Left forelimb (tissue), 1 donor: ENCODE data around the gene ARHGAP20.

Experiments
- DNase-seq: peaks from one replicate; pipeline ENCODE4 v3.0.0-alpha.2; 2018; ENCODE audit warnings: low spot score

ARHGAP20 gene

DNA sequence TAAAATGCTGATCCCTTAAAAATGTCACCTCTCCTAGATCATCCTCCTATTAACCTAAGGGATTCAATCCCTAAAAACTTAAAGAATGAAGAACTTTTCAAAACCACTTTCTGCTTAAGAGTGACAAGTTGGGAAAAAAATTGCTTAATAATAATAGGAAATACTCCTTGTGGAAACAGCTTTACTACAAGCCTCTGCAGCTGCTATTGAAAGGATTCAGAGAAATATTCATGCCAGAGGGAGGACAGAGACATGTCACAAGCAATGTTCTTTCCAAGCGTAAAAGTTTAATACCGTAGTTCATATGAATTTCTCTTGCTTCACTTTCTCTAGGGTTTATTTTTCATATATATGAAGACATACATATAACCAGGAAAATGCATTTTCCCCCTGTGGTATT is 98.2 kb downstream of the ARHGAP20 start:
- DNase-seq = no peak

GRCh38 chr11:110613197-110613918 is 98.9 kb downstream of the ARHGAP20 start:
- no peak for DNase-seq

- DNase-seq = no peak
These were observed 105.8 kb downstream of the ARHGAP20 start for GRCh38 chr11:110606415-110606814.

DNA sequence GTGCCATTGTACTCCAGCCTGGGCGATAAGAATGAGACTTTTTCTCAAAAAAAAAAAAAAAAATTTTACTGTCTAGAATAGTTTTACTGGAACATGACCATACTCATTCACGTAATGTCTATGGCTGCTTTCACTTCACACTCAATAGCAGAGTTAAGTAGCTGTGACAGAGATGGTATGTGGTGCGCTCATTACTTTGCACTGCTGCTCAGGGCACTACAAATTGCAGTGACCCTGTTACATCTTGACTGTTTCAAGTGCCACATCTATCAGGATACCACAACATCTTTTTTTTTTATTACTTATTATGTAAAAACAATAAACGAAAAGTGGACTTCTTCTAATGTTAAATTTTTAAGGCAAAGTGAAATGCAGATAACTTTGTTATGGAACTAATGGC is 110.3 kb downstream of the ARHGAP20 start:
- no peak for DNase-seq

GRCh38 chr11:110600322-110600721 is 111.9 kb downstream of the ARHGAP20 start:
- DNase-seq = no peak

DNA sequence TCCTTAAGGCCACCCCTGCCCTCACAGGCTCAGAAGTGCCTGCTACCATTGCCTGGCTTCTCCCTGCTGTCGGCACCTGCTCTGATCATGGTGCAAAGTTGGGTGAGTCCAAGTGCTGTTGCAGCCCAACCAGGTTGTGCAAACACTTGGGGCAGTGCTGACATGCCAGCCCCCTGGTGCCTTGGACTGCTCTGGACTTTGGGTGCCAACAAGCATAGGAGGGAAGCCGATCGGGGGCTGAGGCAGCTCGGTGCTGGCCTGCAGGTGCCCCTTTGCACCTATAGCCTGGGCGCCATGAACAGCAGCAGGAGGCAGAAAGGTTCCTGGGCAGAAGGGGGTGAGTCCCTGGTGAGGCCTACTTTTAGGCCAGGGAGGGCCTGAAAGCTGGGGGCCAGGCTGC is 113.0 kb downstream of the ARHGAP20 start:
- DNase-seq = no peak

- DNase-seq = no peak
These were observed 113.5 kb downstream of the ARHGAP20 start for GRCh38 chr11:110598725-110599124.

GRCh38 chr11:110587972-110588371 is 124.3 kb downstream of the ARHGAP20 start:
- no peak for DNase-seq

- no peak for DNase-seq
These were observed 125.1 kb downstream of the ARHGAP20 start for GRCh38 chr11:110587129-110587528.

- DNase-seq = no peak
These were observed 128.1 kb downstream of the ARHGAP20 start for GRCh38 chr11:110584150-110584549.

GRCh38 chr11:110582728-110583432 is 129.4 kb downstream of the ARHGAP20 start:
- DNase-seq = no peak

- no peak for DNase-seq
These were observed 131.7 kb downstream of the ARHGAP20 start for GRCh38 chr11:110580571-110580970.

- DNase-seq = no peak
These were observed 138.8 kb downstream of the ARHGAP20 start for GRCh38 chr11:110573411-110573810.

GRCh38 chr11:110571081-110571720 is 141.0 kb downstream of the ARHGAP20 start:
- no peak for DNase-seq

DNA sequence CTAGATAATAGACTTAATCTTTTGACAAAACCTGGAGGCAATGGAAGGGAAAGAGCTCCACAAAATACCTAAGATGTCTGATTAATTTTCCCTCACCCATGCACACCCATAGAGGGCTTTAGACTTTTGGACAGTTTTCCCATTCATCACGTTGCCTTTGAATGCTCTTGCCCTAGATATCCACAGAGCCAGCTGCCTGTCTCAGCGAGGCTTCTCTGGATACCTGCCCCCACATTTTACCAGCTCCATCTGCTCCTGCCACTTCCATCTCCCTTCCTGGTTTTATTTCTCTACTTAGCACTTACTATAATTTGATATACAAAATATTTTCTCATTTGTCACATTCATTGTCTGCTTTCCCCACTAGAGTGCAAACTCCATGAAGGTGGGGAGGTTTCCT is 145.7 kb downstream of the ARHGAP20 start:
- DNase-seq = no peak

DNA sequence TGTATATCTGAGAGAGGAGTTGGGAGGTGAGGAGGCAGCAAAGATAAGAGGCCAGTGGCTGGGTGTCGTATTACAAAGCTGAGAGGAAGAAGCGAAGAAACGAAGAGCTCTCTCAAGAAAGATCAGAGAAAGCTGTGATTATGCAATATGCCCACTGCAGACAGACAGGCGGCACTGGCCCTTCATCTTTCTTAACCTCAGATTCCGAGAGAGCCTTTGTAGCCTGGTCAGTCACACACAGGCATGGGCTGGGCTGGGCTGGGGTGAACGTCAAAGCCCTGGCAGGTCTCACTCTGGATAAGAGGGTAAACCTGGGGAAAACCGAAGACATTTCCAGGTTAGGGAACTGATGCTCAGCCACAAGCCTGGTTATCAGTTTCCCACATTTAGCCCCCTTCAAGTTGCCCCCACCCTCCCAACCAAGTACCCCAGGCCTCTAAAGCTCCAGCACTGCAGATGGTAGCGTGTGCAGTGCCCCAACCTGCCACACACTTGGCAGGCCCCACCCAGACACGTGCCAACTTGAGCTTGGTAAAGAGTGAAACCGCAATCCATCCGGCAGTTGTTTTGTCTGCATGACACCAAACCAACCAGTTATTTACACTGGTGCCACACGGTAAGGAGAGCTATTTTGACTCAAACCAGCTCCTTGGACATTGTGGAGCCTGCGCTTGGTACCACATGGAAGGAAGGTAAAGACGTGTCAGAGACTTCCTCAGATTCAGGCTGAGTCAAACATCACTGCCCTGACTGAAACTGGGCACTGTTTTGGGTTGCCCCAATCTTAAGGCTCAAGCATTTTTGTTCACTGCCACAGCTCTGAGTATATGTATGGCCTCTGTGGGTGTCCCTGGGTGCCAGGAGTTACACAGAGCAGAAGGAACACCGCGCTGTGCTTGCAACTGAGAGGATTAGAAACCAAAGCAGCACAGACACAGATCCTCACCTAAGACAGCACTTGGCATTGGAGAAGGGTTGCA is 146.6 kb downstream of the ARHGAP20 start:
- DNase-seq = no peak

DNA sequence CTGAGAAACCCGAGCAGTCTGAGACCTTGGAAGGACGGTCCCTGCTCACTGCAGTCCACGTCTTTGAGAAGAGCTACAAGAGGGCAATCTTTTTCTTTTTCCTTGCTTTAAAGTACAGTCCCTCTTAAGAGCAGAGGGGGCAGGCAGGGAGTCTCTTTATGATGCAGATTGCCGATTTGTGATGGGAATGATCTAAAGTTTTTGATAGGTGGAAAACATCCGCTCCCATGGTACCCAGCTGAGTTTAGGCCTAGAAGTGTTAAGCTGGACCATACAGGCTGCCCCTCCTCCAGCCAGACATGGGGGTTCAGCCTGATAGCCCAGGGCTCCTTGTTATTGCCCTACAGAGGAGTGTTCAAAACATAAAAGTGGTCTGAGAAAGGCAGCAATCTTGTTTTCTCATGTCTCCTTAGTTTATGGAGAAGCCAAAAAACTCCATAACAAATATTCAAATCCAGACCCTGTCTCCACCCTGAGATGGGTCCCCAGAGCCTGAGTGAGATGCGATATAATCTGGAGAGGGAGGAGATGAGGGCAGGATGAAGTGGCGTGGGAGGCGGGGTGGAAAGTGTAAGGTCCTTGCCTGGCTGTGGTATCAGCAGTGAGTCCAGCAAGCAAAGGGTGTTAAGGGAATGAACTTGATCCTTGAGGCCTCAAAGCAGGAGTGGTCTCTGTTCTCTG is 147.4 kb downstream of the ARHGAP20 start:
- DNase-seq = no peak

- no peak for DNase-seq
These were observed 167.5 kb downstream of the ARHGAP20 start for GRCh38 chr11:110544779-110545178.

DNA sequence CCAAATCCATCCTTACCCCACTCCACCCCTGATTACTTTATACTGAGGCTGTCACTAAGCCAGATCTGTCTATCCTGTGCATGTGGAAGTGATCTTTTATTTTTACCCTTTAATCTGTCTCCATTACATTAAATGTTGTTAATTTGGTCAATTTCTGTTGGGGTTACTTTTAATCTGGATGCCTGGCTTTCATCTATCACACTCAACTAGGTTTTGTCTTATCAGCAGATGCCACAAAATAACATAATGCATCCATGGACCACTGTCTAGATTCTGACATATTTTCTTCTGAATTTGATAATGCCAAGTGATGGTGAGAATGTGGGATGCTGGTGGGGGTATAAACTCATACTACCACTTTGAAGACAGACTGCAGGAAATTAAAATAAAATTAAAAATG is 174.1 kb downstream of the ARHGAP20 start:
- no peak for DNase-seq

GRCh38 chr11:110530900-110531741 is 181.1 kb downstream of the ARHGAP20 start:
- DNase-seq = no peak
